ENCODE data around the gene CGB2. TPM values are rescaled to one million over a fixed set of nuclear protein-coding genes. Genes with fewer than 3 reads are reported as not detected.
"Not testable (repeated sequence)": the region's sequence is repeated elsewhere in the genome, so short reads cannot be mapped to it uniquely, and the experiment has no call there.

CGB2 gene
- not detected in 2 replicates for total RNA-seq
- not detected for total RNA-seq (2013)
- polyA plus RNA-seq: not detected in 2 replicates
- not detected in 2 replicates for polyA minus RNA-seq

DNA sequence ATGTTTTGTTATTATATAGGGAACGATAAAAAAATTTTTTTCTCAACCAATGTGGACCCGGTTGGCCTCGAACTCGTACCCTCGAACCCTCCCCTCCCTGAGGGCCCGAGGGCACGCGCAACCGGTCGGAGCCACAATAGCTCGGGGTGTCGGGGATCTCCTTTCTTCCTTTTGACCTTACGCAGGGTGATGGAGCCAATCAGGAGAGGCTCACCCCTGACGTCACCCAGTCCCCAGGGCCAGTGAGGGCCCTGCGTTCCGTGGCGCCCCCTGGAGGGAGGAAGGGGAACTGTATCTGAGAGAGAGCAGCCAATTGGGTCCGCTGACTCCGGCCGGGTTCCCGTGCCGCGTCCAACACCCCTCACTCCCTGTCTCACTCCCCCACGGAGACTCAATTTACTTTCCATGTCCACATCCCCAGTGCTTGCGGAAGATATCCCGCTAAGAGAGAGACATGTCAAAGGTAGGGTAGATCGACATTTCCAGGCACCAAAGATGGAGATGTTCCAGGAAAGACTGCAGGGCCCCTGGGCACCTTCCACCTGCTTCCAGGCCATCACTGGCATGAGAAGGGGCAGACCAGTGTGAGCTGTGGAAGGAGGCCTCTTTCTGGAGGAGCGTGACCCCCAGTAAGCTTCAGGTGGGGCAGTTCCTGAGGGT, at the start of gene CGB2:
Gene CGB2 (plus strand): TSS at position 249 of the 660 bp plus-strand sequence. CDS start 206 bp downstream, at position 455.
- intact Hi-C loops (cut with micrococcal nuclease); H3K36me3 ChIP-seq (replicated peaks in 1 of 2; ENCODE audit: control extremely low read depth in 1 of 2, control insufficient read depth in 1 of 2, extremely low read depth in 1 of 2, insufficient read depth in 2 of 2, low read length in 1 of 2); H3K27ac ChIP-seq (ENCODE audit: low read length in 2 of 2); H3K9me3 ChIP-seq (ENCODE audit: control extremely low read depth in 1 of 3, control insufficient read depth in 2 of 3, insufficient read depth in 1 of 3, low read length in 2 of 3); H3K27me3 Mint-ChIP-seq; H3K4me1 ChIP-seq (ENCODE audit: control insufficient read depth in 2 of 2, insufficient read depth in 2 of 2, low read length in 2 of 2); H3K9ac ChIP-seq (ENCODE audit: low read length); H4K20me1 ChIP-seq (ENCODE audit: control insufficient read depth, insufficient read depth, low read length, poor library complexity, severe bottlenecking); H3K4me2 ChIP-seq (replicated peaks; ENCODE audit: low read depth, low read length, poor library complexity, severe bottlenecking); POLR2A ChIA-PET; H3K4me1 Mint-ChIP-seq; H3K79me2 ChIP-seq (ENCODE audit: control insufficient read depth, insufficient read depth, low read length); H3K9me3 Mint-ChIP-seq (ENCODE audit: insufficient read depth); H3K4me3 Mint-ChIP-seq; ATAC-seq (ENCODE audit: low read depth); H3K4me3 ChIP-seq (ENCODE audit: control extremely low read depth in 1 of 5, extremely low read depth in 1 of 5, insufficient read depth in 1 of 5, low read depth in 2 of 5, low read length in 4 of 5); H3K27me3 ChIP-seq (replicated peaks in 1 of 4; ENCODE audit: control extremely low read depth in 1 of 4, control insufficient read depth in 3 of 4, insufficient read depth in 4 of 4, low read length in 3 of 4); H3K27ac Mint-ChIP-seq; CTCF ChIA-PET; H2AFZ ChIP-seq (ENCODE audit: insufficient read depth, low read depth, low read length, poor library complexity, severe bottlenecking): not testable (repeated sequence)
- TF ChIP-seq, protein P1, sequence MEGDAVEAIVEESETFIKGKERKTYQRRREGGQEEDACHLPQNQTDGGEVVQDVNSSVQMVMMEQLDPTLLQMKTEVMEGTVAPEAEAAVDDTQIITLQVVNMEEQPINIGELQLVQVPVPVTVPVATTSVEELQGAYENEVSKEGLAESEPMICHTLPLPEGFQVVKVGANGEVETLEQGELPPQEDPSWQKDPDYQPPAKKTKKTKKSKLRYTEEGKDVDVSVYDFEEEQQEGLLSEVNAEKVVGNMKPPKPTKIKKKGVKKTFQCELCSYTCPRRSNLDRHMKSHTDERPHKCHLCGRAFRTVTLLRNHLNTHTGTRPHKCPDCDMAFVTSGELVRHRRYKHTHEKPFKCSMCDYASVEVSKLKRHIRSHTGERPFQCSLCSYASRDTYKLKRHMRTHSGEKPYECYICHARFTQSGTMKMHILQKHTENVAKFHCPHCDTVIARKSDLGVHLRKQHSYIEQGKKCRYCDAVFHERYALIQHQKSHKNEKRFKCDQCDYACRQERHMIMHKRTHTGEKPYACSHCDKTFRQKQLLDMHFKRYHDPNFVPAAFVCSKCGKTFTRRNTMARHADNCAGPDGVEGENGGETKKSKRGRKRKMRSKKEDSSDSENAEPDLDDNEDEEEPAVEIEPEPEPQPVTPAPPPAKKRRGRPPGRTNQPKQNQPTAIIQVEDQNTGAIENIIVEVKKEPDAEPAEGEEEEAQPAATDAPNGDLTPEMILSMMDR (IDR thresholded peaks at IDR 0.05): peak; percentile 27
- peak; percentile 43 for DNase-seq
- WGBS (ENCODE audit: insufficient coverage): 57% methylated on average over 9 of the region's 28 CpGs

DNA sequence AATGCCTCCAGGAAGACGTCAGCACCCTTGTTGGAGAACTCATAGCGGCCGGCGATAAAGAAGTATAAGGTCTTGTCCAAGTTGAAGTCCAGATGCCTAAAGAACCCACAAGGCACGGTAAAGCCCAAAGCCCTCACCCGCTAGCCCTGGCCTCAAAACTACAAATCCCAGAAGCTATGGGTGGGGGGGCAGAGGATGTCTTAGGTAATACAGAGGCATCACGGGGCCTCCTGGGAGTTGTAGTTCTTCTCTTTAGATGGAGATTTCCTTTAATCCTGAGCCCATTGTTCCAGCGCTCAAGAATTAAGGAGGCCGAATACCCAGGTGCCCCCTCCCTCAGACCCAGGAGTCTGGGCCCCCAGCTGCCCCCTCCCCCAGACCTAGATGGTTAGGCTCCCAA, 49.4 kb upstream of the CGB2 start:
- H2AFZ ChIP-seq (ENCODE audit: insufficient read depth, low read depth, low read length, poor library complexity, severe bottlenecking): no peak overlapping the region
- WGBS (ENCODE audit: insufficient coverage): 91% methylated on average over 7 of the region's 9 CpGs
- Mint-ChIP-seq H3K4me1 (peaks cover 3% of the 10 kb centered on the region), H3K4me3 (no peak overlapping the region), H3K27ac (no peak overlapping the region), H3K9me3 (ENCODE audit: insufficient read depth) (no peaks in the 10 kb centered on the region), H3K27me3 (no peaks in the 10 kb centered on the region)
- CTCF ChIA-PET: interaction anchor here (1.6 to 1.7 kb wide), 2 partner anchors 12 to 140 kb away, joined by 4 to 6 read pairs; no protein-coding TSS in a partner anchor
- H4K20me1 ChIP-seq (ENCODE audit: control insufficient read depth, insufficient read depth, low read length, poor library complexity, severe bottlenecking): no peaks in the 10 kb centered on the region
- POLR2A ChIA-PET: no interaction called here
- no peaks in the 10 kb centered on the region for H3K27me3 ChIP-seq (replicated peaks in 1 of 4; ENCODE audit: control extremely low read depth in 1 of 4, control insufficient read depth in 3 of 4, insufficient read depth in 4 of 4, low read length in 3 of 4)
- TF ChIP-seq EZH2 (IDR thresholded peaks at IDR 0.05; ENCODE audit: borderline replicate concordance, insufficient read depth, low read depth, low read length, poor library complexity, severe bottlenecking): no peak
- TF ChIP-seq, protein P1 (IDR thresholded peaks at IDR 0.05): no peak
- intact Hi-C loops (cut with micrococcal nuclease): no loop called here
- H3K27ac ChIP-seq (ENCODE audit: low read length in 2 of 2): no peak overlapping the region
- H3K4me3 ChIP-seq (ENCODE audit: control extremely low read depth in 1 of 5, extremely low read depth in 1 of 5, insufficient read depth in 1 of 5, low read depth in 2 of 5, low read length in 4 of 5): no peak overlapping the region
- no peaks in the 10 kb centered on the region for H3K4me1 ChIP-seq (ENCODE audit: control insufficient read depth in 2 of 2, insufficient read depth in 2 of 2, low read length in 2 of 2)
- no peak overlapping the region for H3K9ac ChIP-seq (ENCODE audit: low read length)
- DNase-seq (no peak), ATAC-seq (ENCODE audit: low read depth) (no peak)
- no peaks in the 10 kb centered on the region for H3K79me2 ChIP-seq (ENCODE audit: control insufficient read depth, insufficient read depth, low read length)
- H3K4me2 ChIP-seq (replicated peaks; ENCODE audit: low read depth, low read length, poor library complexity, severe bottlenecking): no peak overlapping the region
- no peaks in the 10 kb centered on the region for H3K9me3 ChIP-seq (ENCODE audit: control extremely low read depth in 1 of 3, control insufficient read depth in 2 of 3, insufficient read depth in 1 of 3, low read length in 2 of 3)
- peaks cover 2 to 13% of the 10 kb centered on the region in 2 experiments for H3K36me3 ChIP-seq (replicated peaks in 1 of 2; ENCODE audit: control extremely low read depth in 1 of 2, control insufficient read depth in 1 of 2, extremely low read depth in 1 of 2, insufficient read depth in 2 of 2, low read length in 1 of 2)

Data from B cell (primary cell).